NCI-H524 (cell line): Measurements from ENCODE around the gene BMP5.

Experiments
- DNase-seq, 2 experiments: peaks; one replicate each; lab custom pipeline; 2025; lab: John Stamatoyannopoulos, UW

Gene BMP5

GRCh38 chr6:55812509-55812908, 62.9 kb downstream of the BMP5 start:
- no peak for DNase-seq

GRCh38 chr6:55811074-55811473, 64.3 kb downstream of the BMP5 start:
- DNase-seq, result no peak

- no peak for DNase-seq
These were observed 73.1 kb downstream of the BMP5 start for GRCh38 chr6:55802259-55802658.

- DNase-seq, result no peak
These were observed 76.8 kb downstream of the BMP5 start for GRCh38 chr6:55798571-55798970.

GRCh38 chr6:55794136-55794812, 81.1 kb downstream of the BMP5 start:
- DNase-seq, result peak in 1 of 2 experiments; percentile 9

- no peak for DNase-seq
These were observed 90.1 kb downstream of the BMP5 start for GRCh38 chr6:55785273-55785672.

GRCh38 chr6:55782275-55782674, 93.1 kb downstream of the BMP5 start:
- DNase-seq, result no peak

GRCh38 chr6:55778705-55779104, 96.7 kb downstream of the BMP5 start:
- DNase-seq, result no peak

- DNase-seq, result no peak
These were observed 97.9 kb downstream of the BMP5 start for GRCh38 chr6:55777469-55777868.

- DNase-seq, result no peak
These were observed 99.3 kb downstream of the BMP5 start for GRCh38 chr6:55776113-55776512.

- no peak for DNase-seq
These were observed 100.4 kb downstream of the BMP5 start for GRCh38 chr6:55775029-55775318.

GRCh38 chr6:55774286-55775028, 100.9 kb downstream of the BMP5 start:
- DNase-seq, result no peak

- no peak for DNase-seq
These were observed 101.7 kb downstream of the BMP5 start for GRCh38 chr6:55773620-55774216.

- no peak for DNase-seq
These were observed 102.7 kb downstream of the BMP5 start for GRCh38 chr6:55772730-55773129.

- DNase-seq, result no peak
These were observed 115.9 kb downstream of the BMP5 start for GRCh38 chr6:55759536-55759935.

- DNase-seq, result peak in 1 of 2 experiments; percentile 8
These were observed 117.0 kb downstream of the BMP5 start for GRCh38 chr6:55758156-55758937.

GRCh38 chr6:55756531-55757031, 118.8 kb downstream of the BMP5 start:
- no peak for DNase-seq

- no peak for DNase-seq
These were observed 126.5 kb downstream of the BMP5 start for GRCh38 chr6:55748880-55749279.

GRCh38 chr6:55746473-55746872, 128.9 kb downstream of the BMP5 start:
- DNase-seq, result no peak

- no peak for DNase-seq
These were observed 141.1 kb downstream of the BMP5 start for GRCh38 chr6:55734256-55734655.

GRCh38 chr6:55729665-55730064, 145.7 kb downstream of the BMP5 start:
- no peak for DNase-seq

GRCh38 chr6:55726144-55726543, 149.2 kb downstream of the BMP5 start:
- DNase-seq, result no peak
